ENCODE measurements around the gene NXPH2. TPM values are rescaled to one million over a fixed set of nuclear protein-coding genes. Genes with fewer than 3 reads are reported as not detected.

NXPH2 gene
- total RNA-seq, 2 donors from 2014 or later = not detected

DNA sequence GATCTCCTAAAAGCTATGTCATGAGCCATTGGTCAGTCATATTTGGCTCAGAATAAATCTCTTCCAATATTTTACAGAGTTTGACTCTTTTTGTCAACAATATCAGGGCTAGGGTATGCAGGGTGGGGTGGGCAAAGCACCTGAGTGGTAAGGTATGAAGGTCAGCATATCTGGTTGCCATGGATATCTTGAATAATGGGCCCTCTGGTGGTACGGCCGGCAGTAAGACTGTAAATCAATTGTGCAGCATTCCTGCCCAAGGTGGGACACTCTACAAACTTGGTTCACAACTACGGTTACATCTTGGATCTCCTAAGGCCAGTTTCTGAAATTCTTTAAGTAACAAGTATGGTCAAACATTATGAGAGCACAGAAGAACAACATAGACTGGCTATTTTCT is 159.1 kb downstream of the NXPH2 start:
- H3K4me3 ChIP-seq = no peak overlapping the region
- TF ChIP-seq, protein P1, sequence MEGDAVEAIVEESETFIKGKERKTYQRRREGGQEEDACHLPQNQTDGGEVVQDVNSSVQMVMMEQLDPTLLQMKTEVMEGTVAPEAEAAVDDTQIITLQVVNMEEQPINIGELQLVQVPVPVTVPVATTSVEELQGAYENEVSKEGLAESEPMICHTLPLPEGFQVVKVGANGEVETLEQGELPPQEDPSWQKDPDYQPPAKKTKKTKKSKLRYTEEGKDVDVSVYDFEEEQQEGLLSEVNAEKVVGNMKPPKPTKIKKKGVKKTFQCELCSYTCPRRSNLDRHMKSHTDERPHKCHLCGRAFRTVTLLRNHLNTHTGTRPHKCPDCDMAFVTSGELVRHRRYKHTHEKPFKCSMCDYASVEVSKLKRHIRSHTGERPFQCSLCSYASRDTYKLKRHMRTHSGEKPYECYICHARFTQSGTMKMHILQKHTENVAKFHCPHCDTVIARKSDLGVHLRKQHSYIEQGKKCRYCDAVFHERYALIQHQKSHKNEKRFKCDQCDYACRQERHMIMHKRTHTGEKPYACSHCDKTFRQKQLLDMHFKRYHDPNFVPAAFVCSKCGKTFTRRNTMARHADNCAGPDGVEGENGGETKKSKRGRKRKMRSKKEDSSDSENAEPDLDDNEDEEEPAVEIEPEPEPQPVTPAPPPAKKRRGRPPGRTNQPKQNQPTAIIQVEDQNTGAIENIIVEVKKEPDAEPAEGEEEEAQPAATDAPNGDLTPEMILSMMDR (IDR thresholded peaks at IDR 0.05) = no peak
- DNase-seq (ENCODE audit: low spot score) (no peak), ATAC-seq (ENCODE audit: insufficient number of reproducible peaks, low FRiP score, low read depth) (no peak)
- H3K27ac ChIP-seq = no peak overlapping the region
- H3K27me3 ChIP-seq (replicated peaks; ENCODE audit: insufficient read depth) = no peaks in the 10 kb centered on the region
- no peaks in the 10 kb centered on the region for H3K9me3 ChIP-seq
- H3K4me1 ChIP-seq (ENCODE audit: control insufficient read depth in 1 of 2, low read depth in 2 of 2) = no peaks in the 10 kb centered on the region
- no peaks in the 10 kb centered on the region for H3K36me3 ChIP-seq

DNA sequence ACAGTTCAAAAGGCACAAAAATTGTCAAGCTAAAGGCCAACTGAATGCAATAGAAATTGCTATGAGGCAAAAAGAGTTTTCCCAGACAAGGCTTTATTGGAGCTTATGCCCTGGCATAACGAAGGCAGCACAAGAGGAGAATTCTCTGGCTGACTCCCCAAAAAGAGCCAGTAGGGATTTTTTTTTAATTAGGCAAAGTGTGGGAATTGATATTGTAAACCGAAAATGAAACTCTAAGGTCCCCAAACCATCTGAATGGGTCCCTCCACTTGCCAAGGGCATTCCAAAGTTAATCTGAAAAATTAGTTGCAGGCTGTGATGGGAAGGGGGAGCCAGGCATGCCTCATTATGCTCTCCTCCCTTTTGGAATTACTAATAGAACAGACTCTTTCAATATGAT is 159.8 kb downstream of the NXPH2 start:
- ATAC-seq (ENCODE audit: insufficient number of reproducible peaks, low FRiP score, low read depth) (no peak), DNase-seq (ENCODE audit: low spot score) (no peak)
- Histone ChIP-seq H3K9me3 (no peaks in the 10 kb centered on the region), H3K36me3 (no peaks in the 10 kb centered on the region), H3K27me3 (replicated peaks; ENCODE audit: insufficient read depth) (no peaks in the 10 kb centered on the region), H3K4me1 (ENCODE audit: control insufficient read depth in 1 of 2, low read depth in 2 of 2) (no peaks in the 10 kb centered on the region), H3K27ac (no peak overlapping the region), H3K4me3 (no peak overlapping the region)
- TF ChIP-seq, protein P1 (IDR thresholded peaks at IDR 0.05) = no peak

All from thoracic aorta (tissue), 2 donors.